GM12875 (cell line): ENCODE results near the gene CDYL2.
"Not testable (repeated sequence)": the region's sequence is repeated elsewhere in the genome, so short reads cannot be mapped to it uniquely, and the experiment has no call there.

ENCODE experiments used
- H3K4me3 ChIP-seq: one replicate; pipeline ENCODE4 v1.5.1; 2011; ENCODE audit warnings: low read depth, low read length, control low read depth
- TF ChIP-seq, protein P1 (sequence below): IDR thresholded peaks from 2 replicates; pipeline ENCODE4 v1.5.1; 2011; ENCODE audit warnings: low read depth, mild to moderate bottlenecking, control low read depth, inconsistent platforms, low read length, moderate library complexity, borderline replicate concordance; ENCODE audit not compliant: insufficient read depth

CDYL2 gene

DNA sequence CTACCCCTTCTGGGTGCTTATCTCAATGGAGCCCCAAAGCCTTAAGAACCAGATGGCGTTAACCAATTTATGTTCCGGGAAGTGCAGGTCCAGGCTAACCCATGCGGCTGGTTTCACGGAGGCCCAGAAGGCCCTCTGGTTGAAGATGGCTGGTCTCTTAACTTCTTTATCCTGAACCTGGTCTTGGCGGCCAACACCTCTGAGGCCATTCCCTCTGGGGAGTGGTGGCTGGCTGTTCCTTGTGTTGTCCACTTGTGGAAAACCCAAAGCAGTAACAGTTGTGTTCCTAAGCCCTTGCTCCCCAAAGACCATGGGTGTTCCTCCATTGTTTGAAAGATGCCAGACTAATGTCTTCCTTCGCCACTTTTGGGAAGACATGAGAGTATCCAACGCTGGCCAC is 1.5 kb downstream of the CDYL2 start:
- TF ChIP-seq, protein P1, sequence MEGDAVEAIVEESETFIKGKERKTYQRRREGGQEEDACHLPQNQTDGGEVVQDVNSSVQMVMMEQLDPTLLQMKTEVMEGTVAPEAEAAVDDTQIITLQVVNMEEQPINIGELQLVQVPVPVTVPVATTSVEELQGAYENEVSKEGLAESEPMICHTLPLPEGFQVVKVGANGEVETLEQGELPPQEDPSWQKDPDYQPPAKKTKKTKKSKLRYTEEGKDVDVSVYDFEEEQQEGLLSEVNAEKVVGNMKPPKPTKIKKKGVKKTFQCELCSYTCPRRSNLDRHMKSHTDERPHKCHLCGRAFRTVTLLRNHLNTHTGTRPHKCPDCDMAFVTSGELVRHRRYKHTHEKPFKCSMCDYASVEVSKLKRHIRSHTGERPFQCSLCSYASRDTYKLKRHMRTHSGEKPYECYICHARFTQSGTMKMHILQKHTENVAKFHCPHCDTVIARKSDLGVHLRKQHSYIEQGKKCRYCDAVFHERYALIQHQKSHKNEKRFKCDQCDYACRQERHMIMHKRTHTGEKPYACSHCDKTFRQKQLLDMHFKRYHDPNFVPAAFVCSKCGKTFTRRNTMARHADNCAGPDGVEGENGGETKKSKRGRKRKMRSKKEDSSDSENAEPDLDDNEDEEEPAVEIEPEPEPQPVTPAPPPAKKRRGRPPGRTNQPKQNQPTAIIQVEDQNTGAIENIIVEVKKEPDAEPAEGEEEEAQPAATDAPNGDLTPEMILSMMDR: no peak
- peak overlapping the region; percentile 38 for H3K4me3 ChIP-seq

GRCh38 chr16:80802138-80802537 is 2.3 kb downstream of the CDYL2 start:
- TF ChIP-seq, protein P1: no peak
- H3K4me3 ChIP-seq: no peak overlapping the region

DNA sequence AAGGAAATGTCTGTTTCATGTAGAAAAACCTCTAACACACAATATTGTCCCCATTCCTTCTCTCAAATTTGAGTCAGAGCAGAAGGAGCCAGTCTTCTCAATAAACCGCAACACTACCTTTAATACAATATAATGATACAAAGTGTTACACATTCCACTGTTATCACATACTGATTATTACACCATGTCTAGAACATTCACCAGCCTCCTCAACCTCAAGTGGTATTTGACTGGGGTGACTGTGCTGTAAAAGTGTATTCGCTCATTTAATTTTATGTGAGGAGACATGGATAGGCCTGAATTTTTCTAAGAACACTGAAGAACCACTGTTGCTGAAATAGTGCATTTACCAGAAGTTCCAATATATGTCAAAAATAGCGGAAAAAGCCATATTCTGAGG is 10.3 kb downstream of the CDYL2 start:
- TF ChIP-seq, protein P1: no peak
- H3K4me3 ChIP-seq: no peak overlapping the region

DNA sequence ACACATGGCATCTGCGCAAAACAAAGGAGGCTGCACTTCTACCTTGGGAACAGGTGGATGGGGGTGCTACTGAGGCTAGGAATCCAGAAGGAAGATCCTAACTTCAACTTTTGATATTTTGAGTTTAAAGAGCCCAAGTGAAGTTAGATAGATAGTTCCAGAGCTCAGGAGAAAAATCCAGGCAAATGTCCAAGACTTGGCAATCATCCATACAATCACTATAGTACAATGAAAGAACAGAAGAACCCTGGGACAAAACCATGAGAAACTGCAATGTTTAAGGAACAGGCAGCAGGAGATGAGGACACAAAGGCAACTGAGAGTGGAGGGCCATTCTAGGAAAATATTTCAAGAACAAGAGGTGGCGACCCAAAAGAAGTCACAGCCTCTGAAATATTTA is 12.4 kb downstream of the CDYL2 start:
- no peak overlapping the region for H3K4me3 ChIP-seq
- TF ChIP-seq, protein P1: no peak

GRCh38 chr16:80791411-80791810 is 13.0 kb downstream of the CDYL2 start:
- TF ChIP-seq, protein P1: no peak
- H3K4me3 ChIP-seq: no peak overlapping the region

DNA sequence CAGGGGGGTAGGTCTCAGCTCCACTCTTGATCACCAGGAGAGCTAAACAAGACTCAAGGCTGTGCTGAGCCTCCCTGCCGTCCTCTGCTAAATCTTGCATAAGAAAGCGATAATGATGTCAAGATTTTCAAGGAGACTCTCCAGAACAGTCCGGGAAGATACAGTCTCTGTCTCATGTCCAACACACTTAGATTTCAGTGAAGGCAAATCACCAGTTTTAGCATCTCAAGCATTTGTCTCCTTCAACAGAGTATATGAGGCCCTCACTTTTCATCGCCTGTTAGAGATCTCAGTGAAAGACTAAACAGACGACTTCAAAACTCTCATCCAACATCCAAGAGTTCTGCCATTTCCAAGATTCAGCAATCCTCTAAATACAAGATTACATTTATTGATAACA is 13.6 kb downstream of the CDYL2 start:
- H3K4me3 ChIP-seq: no peak overlapping the region
- TF ChIP-seq, protein P1: no peak

DNA sequence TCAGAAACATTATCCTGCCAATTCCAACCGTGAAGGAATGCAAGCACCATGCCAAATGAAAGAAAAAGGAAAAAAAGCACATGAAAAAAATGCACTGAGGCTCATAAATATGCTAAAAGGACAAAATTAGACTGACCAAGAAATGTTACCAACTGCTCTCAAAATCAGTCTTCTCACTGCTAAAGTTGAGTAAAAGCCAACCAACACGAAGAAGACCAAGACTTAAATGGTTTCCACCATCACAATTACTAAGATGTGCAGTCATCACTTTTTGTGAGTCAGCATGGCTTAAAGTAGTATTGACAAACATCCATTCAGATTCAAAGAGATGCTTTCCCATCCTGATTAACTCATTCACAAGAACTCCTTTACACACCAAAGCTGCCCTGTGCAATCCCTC is 16.4 kb downstream of the CDYL2 start:
- TF ChIP-seq, protein P1: no peak
- H3K4me3 ChIP-seq: no peak overlapping the region

- H3K4me3 ChIP-seq: not testable (repeated sequence)
Measured at GRCh38 chr16:80786561-80786960, 17.8 kb downstream of the CDYL2 start.
